Neural cell (in vitro differentiated cells): ENCODE data around the gene CHST8.

Experiments
- EP300 ChIP-seq: fragments of 450-650 bp; conservative IDR thresholded peaks from 2 replicates; pipeline ENCODE4 v1.6.1; 2014; ENCODE audit warnings: antibody characterized with exemption, mild to moderate bottlenecking, moderate library complexity; ENCODE audit not compliant: poor library complexity, severe bottlenecking
- SMC3 ChIP-seq: fragments of 450-650 bp; conservative IDR thresholded peaks from 2 replicates; pipeline ENCODE4 v1.6.1; 2014; ENCODE audit warnings: antibody characterized with exemption, mild to moderate bottlenecking, moderate library complexity; ENCODE audit not compliant: poor library complexity
- TAF1 ChIP-seq: IDR thresholded peaks from 2 replicates; pipeline ENCODE4 v1.6.1; 2012; ENCODE audit warnings: low read depth
- TF ChIP-seq, protein P1 (sequence below): fragments of 450-650 bp; IDR thresholded peaks from 2 replicates; pipeline ENCODE4 v1.5.1; 2014; ENCODE audit warnings: antibody characterized with exemption, mild to moderate bottlenecking, moderate library complexity; ENCODE audit not compliant: poor library complexity, severe bottlenecking

DNA sequence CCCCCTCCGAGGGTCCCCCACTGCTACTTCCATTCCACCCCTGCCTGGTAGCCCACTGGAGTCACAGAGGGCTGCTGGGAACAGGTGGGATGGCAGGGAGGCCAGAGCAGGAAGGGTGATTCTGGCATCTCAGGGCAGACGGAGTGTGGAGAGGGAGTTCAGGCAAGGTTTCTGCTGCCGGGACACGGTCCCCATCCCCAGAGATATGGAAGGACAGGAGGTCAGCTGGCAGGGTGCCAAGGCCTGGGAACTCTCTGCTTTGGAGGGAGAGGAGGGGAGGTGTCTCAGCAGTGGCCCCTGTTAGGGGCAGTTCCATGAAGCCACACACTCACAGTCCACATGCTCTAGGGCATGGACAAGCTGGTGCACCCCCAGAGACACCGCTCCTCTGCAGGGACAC is 68.1 kb downstream of the CHST8 start:
- TF ChIP-seq, protein P1, sequence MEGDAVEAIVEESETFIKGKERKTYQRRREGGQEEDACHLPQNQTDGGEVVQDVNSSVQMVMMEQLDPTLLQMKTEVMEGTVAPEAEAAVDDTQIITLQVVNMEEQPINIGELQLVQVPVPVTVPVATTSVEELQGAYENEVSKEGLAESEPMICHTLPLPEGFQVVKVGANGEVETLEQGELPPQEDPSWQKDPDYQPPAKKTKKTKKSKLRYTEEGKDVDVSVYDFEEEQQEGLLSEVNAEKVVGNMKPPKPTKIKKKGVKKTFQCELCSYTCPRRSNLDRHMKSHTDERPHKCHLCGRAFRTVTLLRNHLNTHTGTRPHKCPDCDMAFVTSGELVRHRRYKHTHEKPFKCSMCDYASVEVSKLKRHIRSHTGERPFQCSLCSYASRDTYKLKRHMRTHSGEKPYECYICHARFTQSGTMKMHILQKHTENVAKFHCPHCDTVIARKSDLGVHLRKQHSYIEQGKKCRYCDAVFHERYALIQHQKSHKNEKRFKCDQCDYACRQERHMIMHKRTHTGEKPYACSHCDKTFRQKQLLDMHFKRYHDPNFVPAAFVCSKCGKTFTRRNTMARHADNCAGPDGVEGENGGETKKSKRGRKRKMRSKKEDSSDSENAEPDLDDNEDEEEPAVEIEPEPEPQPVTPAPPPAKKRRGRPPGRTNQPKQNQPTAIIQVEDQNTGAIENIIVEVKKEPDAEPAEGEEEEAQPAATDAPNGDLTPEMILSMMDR: no peak
- TF ChIP-seq TAF1 (no peak), EP300 (no peak), SMC3 (no peak)
